A549 (cell line): Measurements from ENCODE around the gene ELP5. TPM values are rescaled to one million over a fixed set of nuclear protein-coding genes. Genes with fewer than 3 reads are reported as not detected.

Experiments
- ATAC-seq, 2 experiments: fragments of 200-7000 bp in 1 of 2; fragments of >200 bp in 1 of 2; cut with Nextera tagmentation in 1 of 2; cut with Tn5 transposase in 1 of 2; 3 replicates each; pipeline versions ENCODE4 v1.8.0 to v1.9.1; 2018 to 2020; ENCODE audit warnings: mild to moderate bottlenecking in 1 of 2, moderate library complexity in 1 of 2
- CTCF ChIA-PET: fragments of 300-600 bp; sonication (Branson Sonifier 250); formaldehyde crosslinking; extraction: SDS; loops from one replicate; lab custom pipeline; 2021; ENCODE audit warnings: antibody characterized with exemption, inconsistent platforms; lab: Yijun Ruan, JAX
- POLR2A ChIA-PET: fragments of 350-600 bp; formaldehyde crosslinking; extraction: SDS; loops from one replicate; lab custom pipeline; 2021; ENCODE audit warnings: antibody characterized with exemption, inconsistent platforms; lab: Yijun Ruan, JAX
- DNase-seq, 2 experiments: peaks; one replicate each; pipeline versions ENCODE4 v3.0.0 to v3.0.0-alpha.2; 2011 to 2016; ENCODE audit warnings: low read depth in 1 of 2, low spot score in 1 of 2
- FAIRE-seq: peaks from 2 replicates; lab custom pipeline; 2011; peaks lifted over from hg19 to GRCh38; lab: Jason Lieb, UNC
- H3K27ac ChIP-seq, 2 experiments: fragments of >200 bp; sonication (Bioruptor Twin); formaldehyde crosslinking; 3 replicates each; pipeline ENCODE4 v1.5.1; 2016 to 2017
- H3K4me1 ChIP-seq: fragments of >200 bp; sonication (Bioruptor Twin); formaldehyde crosslinking; 3 replicates; pipeline ENCODE4 v1.6.1; 2016
- H3K4me2 ChIP-seq: fragments of >200 bp; sonication (Bioruptor Twin); formaldehyde crosslinking; 3 replicates; pipeline ENCODE4 v1.6.1; 2016
- H3K4me3 ChIP-seq: fragments of >200 bp; sonication (Bioruptor Twin); formaldehyde crosslinking; 3 replicates; pipeline ENCODE4 v1.5.1; 2016
- H3K9me3 ChIP-seq: fragments of >200 bp; sonication (Bioruptor Twin); formaldehyde crosslinking; 3 replicates; pipeline ENCODE4 v1.6.1; 2016
- CEBPB ChIP-seq, 2 experiments: fragments of >200 bp in 1 of 2; sonication (Bioruptor Twin) in 1 of 2; formaldehyde crosslinking in 1 of 2; IDR thresholded peaks; 2 replicates each; pipeline ENCODE4 v1.6.1; 2012 to 2016
- CHD4 ChIP-seq: fragments of 200-600 bp; sonication (generic); IDR thresholded peaks from 2 replicates; pipeline ENCODE4 v1.6.1; 2016; ENCODE audit warnings: antibody characterized with exemption, mild to moderate bottlenecking, borderline replicate concordance
- EHF ChIP-seq: fragments of 250-450 bp; sonication (Bioruptor Pico); IDR thresholded peaks from 2 replicates; pipeline ENCODE4 v1.5.0; 2020; ENCODE audit warnings: mild to moderate bottlenecking
- EHMT2 ChIP-seq: fragments of 200-600 bp; sonication (generic); IDR thresholded peaks from 2 replicates; pipeline ENCODE4 v1.6.1; 2016; ENCODE audit warnings: antibody characterized with exemption, low read depth, mild to moderate bottlenecking, moderate library complexity
- FOSB ChIP-seq: fragments of 250-450 bp; sonication (Bioruptor Pico); IDR thresholded peaks from 2 replicates; pipeline ENCODE4 v1.5.0; 2020; ENCODE audit warnings: mild to moderate bottlenecking, moderate library complexity
- HEYL ChIP-seq: fragments of 250-450 bp; sonication (Bioruptor Pico); IDR thresholded peaks from 2 replicates; pipeline ENCODE4 v1.8.0; 2021; ENCODE audit warnings: mild to moderate bottlenecking, moderate library complexity
- KDM5A ChIP-seq: fragments of 200-600 bp; sonication (generic); IDR thresholded peaks from 2 replicates; pipeline ENCODE4 v1.6.1; 2016; ENCODE audit warnings: antibody characterized with exemption, mild to moderate bottlenecking
- MAZ ChIP-seq: fragments of 150-350 bp; IDR thresholded peaks from 2 replicates; pipeline ENCODE4 v1.6.1; 2014; ENCODE audit warnings: antibody characterized with exemption, low read depth, low read length, borderline replicate concordance
- MYC ChIP-seq: IDR thresholded peaks from 2 replicates; pipeline ENCODE4 v1.6.1; 2012; ENCODE audit warnings: mild to moderate bottlenecking, inconsistent platforms, low read length, improper control_type of control experiment, borderline replicate concordance
- RAD21 ChIP-seq, 2 experiments: fragments of >200 bp in 1 of 2; sonication (Bioruptor Twin) in 1 of 2; formaldehyde crosslinking in 1 of 2; IDR thresholded peaks in 1 of 2; conservative IDR thresholded peaks in 1 of 2; 2 replicates in 1 of 2; 3 replicates in 1 of 2; pipeline ENCODE4 v1.6.1; 2012 to 2018; ENCODE audit warnings: inconsistent platforms in 1 of 2
- RCOR1 ChIP-seq: fragments of 150-350 bp; IDR thresholded peaks from 2 replicates; pipeline ENCODE4 v1.6.1; 2014; ENCODE audit warnings: antibody characterized with exemption, low read length, low read depth
- RNF2 ChIP-seq: fragments of 200-600 bp; sonication (generic); IDR thresholded peaks from 2 replicates; pipeline ENCODE4 v1.6.1; 2016; ENCODE audit warnings: low read depth, mild to moderate bottlenecking, antibody characterized with exemption, moderate library complexity, borderline replicate concordance
- TFCP2L1 ChIP-seq: fragments of 250-450 bp; sonication (Bioruptor Pico); IDR thresholded peaks from 2 replicates; pipeline ENCODE4 v1.5.0; 2021; ENCODE audit warnings: mild to moderate bottlenecking
- ZC3H11A ChIP-seq: fragments of 450-650 bp; IDR thresholded peaks from 2 replicates; pipeline ENCODE4 v1.6.1; 2014; ENCODE audit warnings: antibody characterized with exemption, mild to moderate bottlenecking
- ZFP36 ChIP-seq: fragments of 450-650 bp; IDR thresholded peaks from 2 replicates; pipeline ENCODE4 v1.6.1; 2014; ENCODE audit warnings: borderline replicate concordance; ENCODE audit not compliant: partially characterized antibody
- WGBS: methylation state at CpG from one replicate; pipeline ENCODE4 v1.1.6; 2017; ENCODE audit errors: missing lambda C conversion rate; 5-methylcytosine and 5-hydroxymethylcytosine counted together
- polyA plus RNA-seq, 4 experiments: library from polyadenylated mRNA; depleted of rRNA in 3 of 4; stranded (reverse); fragments of >200 nt; fragmentation: RNase III in 1 of 4; extraction: RNeasy Plus Mini Kit Qiagen cat#74134 plus additional on column Dnase treatment in 1 of 4; gene quantifications; 2 replicates in 3 of 4; 3 replicates in 1 of 4; pipeline ENCODE4 v1.2.3, GENCODE V29; 2011 to 2017
- TF ChIP-seq, protein P1 (sequence below): fragments of 200-600 bp; sonication (generic); IDR thresholded peaks from 2 replicates; pipeline ENCODE4 v1.6.1; 2016; ENCODE audit warnings: antibody characterized with exemption, mild to moderate bottlenecking, moderate library complexity
- TF ChIP-seq, protein P2 (sequence below): IDR thresholded peaks from 2 replicates; pipeline ENCODE4 v1.6.1; 2012; ENCODE audit warnings: low read depth, borderline replicate concordance

Gene ELP5
- polyA plus RNA-seq, 2 of the 4 experiments (the other 2 are of a cell fraction), result 92.1 to 133 TPM

DNA sequence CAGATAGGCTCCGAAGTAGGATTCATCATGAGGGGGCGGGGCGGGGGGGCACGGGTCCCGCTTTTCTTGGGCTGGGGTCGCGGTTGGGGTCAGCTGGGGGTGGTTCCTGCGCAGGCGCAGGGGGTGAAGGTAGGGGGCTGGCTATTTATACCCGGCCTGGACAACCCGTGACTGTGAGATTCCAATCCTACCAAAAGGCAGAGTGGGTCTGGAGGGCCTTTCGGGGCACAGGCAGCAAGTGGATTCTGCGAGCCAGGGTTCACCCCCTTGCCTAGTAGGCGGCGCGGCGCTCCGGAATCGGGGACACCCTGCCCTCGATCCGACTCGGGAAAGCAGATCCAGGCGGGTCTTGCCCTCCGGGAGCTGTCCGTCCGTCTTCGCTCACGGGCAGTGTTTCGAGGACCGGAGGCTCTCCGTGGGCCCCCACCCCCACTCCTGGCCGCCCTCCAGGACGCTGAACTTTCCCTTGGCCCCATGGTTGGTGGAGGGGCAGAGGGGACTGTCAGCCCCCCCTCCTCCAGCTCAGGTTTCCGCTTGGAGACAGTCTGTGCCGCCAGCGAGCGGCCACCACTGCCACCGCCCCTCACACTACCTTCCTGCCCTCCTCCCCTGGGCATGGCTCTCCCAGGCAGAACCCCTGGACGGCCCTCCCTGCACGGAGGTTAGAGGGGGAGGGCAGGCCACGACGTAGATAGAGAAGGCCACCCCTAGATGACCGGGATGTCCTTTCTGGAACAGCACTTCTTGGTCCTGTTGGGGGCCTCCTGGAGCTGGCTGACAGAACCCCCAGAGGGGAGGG lies 30.1 kb downstream of the ELP5 start:
- peak overlapping the region; percentile 40 to 74; a peak in 5 of 6 replicates for H3K27ac ChIP-seq
- ATAC-seq, result no peak
- no peak for DNase-seq
- TF ChIP-seq HEYL (CRISPR knock-in tag) (no peak), FOSB (CRISPR knock-in tag) (no peak)
- TF ChIP-seq, all 56 proteins: peak for 0
- ChIA-PET CTCF (interaction anchor here (0.7 to 13.5 kb wide), 16 partner anchors 9 to 276 kb away, joined by 3 to 446 read pairs (median 11); partner anchors contain the start of gene GABARAP), POLR2A (interaction anchor here (0.6 to 1.1 kb wide), 2 partner anchors 23 to 105 kb away, joined by 5 to 11 read pairs; no protein-coding TSS in a partner anchor)
- 64% methylated on average over 34 of the region's 43 CpGs for WGBS
- Histone ChIP-seq H3K4me3 (peak overlapping the region; percentile 46), H3K9me3 (no peaks in the 10 kb centered on the region), H3K4me1 (peaks cover 11% of the 10 kb centered on the region), H3K4me2 (peak overlapping the region; percentile 95)
- FAIRE-seq, result no peak

DNA sequence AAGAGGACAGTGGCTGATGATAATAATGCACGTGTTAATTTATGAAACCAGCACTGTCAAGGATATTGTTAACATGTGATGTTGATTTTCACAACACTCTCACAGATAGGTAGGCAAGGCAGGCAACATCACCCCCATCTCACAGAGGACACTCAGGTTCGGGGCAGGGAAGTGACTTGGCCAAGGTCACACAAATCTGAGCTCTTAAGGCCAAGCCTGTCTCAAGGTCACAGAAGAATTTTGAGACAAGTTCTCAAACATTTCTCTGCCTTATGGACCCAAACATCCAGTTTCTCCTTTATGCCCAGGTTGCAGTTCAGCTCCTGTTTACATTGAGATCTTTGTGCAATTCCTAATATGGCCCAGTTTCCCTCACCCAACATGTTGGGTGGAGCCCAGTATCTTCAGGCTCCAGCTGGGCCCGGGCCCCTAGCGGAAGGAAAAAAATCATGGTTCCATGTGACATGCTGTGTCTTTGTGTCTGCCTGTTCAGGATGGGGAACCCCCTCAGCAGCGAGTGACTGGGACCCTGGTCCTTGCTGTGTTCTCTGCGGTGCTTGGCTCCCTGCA lies 30.8 kb downstream of the ELP5 start:
- Histone ChIP-seq H3K4me2 (no peak overlapping the region), H3K4me1 (peaks cover 11% of the 10 kb centered on the region), H3K27ac (no peak overlapping the region), H3K4me3 (no peak overlapping the region), H3K9me3 (no peaks in the 10 kb centered on the region)
- CTCF ChIA-PET, result interaction anchor here (1.1 to 13.5 kb wide), 12 partner anchors 8 to 278 kb away, joined by 3 to 446 read pairs (median 6); partner anchors contain the start of gene GABARAP
- no peak for FAIRE-seq
- no peak for DNase-seq
- TF ChIP-seq, protein P1, sequence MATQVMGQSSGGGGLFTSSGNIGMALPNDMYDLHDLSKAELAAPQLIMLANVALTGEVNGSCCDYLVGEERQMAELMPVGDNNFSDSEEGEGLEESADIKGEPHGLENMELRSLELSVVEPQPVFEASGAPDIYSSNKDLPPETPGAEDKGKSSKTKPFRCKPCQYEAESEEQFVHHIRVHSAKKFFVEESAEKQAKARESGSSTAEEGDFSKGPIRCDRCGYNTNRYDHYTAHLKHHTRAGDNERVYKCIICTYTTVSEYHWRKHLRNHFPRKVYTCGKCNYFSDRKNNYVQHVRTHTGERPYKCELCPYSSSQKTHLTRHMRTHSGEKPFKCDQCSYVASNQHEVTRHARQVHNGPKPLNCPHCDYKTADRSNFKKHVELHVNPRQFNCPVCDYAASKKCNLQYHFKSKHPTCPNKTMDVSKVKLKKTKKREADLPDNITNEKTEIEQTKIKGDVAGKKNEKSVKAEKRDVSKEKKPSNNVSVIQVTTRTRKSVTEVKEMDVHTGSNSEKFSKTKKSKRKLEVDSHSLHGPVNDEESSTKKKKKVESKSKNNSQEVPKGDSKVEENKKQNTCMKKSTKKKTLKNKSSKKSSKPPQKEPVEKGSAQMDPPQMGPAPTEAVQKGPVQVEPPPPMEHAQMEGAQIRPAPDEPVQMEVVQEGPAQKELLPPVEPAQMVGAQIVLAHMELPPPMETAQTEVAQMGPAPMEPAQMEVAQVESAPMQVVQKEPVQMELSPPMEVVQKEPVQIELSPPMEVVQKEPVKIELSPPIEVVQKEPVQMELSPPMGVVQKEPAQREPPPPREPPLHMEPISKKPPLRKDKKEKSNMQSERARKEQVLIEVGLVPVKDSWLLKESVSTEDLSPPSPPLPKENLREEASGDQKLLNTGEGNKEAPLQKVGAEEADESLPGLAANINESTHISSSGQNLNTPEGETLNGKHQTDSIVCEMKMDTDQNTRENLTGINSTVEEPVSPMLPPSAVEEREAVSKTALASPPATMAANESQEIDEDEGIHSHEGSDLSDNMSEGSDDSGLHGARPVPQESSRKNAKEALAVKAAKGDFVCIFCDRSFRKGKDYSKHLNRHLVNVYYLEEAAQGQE, result peak; percentile 34; the same call in 1 of the 2 replicates
- TF ChIP-seq RCOR1, result no peak
- no peak for ATAC-seq
- POLR2A ChIA-PET, result interaction anchor here (1.1 kb wide), 1 partner anchor 22 kb away, joined by 11 read pairs; no protein-coding TSS in a partner anchor
- 72% methylated on average over 6 of the region's 6 CpGs for WGBS

DNA sequence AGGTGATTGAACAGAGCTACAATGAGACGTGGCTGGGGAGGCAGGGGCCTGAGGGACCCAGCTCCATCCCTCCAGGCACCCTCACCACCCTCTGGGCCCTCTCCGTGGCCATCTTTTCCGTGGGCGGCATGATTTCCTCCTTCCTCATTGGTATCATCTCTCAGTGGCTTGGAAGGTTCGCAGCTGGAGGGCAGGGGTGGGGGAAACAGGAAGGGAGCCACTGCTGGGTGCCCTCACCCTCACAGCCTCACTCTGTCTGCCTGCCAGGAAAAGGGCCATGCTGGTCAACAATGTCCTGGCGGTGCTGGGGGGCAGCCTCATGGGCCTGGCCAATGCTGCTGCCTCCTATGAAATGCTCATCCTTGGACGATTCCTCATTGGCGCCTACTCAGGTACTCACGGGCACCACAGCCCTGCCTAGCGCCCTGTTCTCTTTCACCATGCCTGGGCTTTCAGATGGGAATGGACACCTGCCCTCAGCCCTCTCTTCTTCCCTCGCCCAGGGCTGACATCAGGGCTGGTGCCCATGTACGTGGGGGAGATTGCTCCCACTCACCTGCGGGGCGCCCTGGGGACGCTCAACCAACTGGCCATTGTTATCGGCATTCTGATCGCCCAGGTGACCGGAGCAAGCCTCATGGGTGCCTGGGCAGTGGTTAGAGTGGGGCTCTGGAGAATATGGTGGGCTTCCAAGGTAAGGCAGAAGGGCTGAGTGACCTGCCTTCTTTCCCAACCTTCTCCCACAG lies 31.6 kb downstream of the ELP5 start:
- WGBS, result 79% methylated on average over 18 of the region's 18 CpGs
- no peaks in the 10 kb centered on the region for H3K9me3 ChIP-seq
- no peak overlapping the region for H3K4me3 ChIP-seq
- POLR2A ChIA-PET, result no interaction called here
- H3K4me2 ChIP-seq, result no peak overlapping the region
- no peak overlapping the region for H3K27ac ChIP-seq
- peaks cover 11% of the 10 kb centered on the region for H3K4me1 ChIP-seq
- no peak for ATAC-seq
- DNase-seq, result no peak
- CTCF ChIA-PET, result interaction anchor here (1.0 to 13.5 kb wide), 10 partner anchors 8 to 277 kb away, joined by 3 to 446 read pairs (median 5); partner anchors contain the start of gene CTDNEP1
- no peak for FAIRE-seq
- TF ChIP-seq ZC3H11A (no peak), EHF (CRISPR knock-in tag) (no peak), CHD4 (no peak), HEYL (CRISPR knock-in tag) (no peak), ZFP36 (no peak), EHMT2 (no peak)

DNA sequence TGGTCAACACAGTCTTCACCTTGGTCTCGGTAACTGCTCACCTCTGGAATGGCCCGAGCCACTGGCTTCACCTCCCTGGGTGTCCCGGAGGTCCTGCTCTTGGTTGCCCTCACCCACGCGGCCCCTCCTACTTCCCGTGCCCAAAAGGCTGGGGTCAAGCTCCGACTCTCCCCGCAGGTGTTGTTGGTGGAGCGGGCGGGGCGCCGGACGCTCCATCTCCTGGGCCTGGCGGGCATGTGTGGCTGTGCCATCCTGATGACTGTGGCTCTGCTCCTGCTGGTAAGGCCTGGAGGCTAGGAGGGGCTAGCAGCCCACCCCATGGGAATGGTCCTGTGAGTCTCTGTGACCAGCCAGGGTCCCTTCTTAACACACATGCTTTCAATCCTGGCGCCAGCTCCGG lies 32.9 kb downstream of the ELP5 start:
- ChIA-PET POLR2A (no interaction called here), CTCF (interaction anchor here (0.7 to 13.5 kb wide), 12 partner anchors 9 to 276 kb away, joined by 3 to 446 read pairs (median 4); partner anchors contain the start of gene CTDNEP1)
- DNase-seq, result no peak
- no peak overlapping the region for H3K4me2 ChIP-seq
- no peak for TF ChIP-seq MAZ
- TF ChIP-seq CEBPB (IDR thresholded peaks at IDR 0.05), result no peak
- no peak for TF ChIP-seq EHMT2
- TF ChIP-seq RNF2, result no peak
- TF ChIP-seq, protein P2, sequence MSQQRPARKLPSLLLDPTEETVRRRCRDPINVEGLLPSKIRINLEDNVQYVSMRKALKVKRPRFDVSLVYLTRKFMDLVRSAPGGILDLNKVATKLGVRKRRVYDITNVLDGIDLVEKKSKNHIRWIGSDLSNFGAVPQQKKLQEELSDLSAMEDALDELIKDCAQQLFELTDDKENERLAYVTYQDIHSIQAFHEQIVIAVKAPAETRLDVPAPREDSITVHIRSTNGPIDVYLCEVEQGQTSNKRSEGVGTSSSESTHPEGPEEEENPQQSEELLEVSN, result no peak
- no peak for TF ChIP-seq MYC
- TF ChIP-seq RAD21 (conservative IDR thresholded peaks at IDR 0.05 in 1 of 2, IDR thresholded peaks at IDR 0.05 in 1 of 2), result no peak
- TF ChIP-seq KDM5A, result no peak
- TF ChIP-seq TFCP2L1 (CRISPR knock-in tag), result no peak
- no peaks in the 10 kb centered on the region for H3K9me3 ChIP-seq
- WGBS, result 69% methylated on average over 16 of the region's 16 CpGs
- FAIRE-seq, result no peak
- H3K4me1 ChIP-seq, result peaks cover 11% of the 10 kb centered on the region
- no peak overlapping the region for H3K27ac ChIP-seq
- no peak overlapping the region for H3K4me3 ChIP-seq
- no peak for ATAC-seq
